Vein endothelial cell (primary cell): ENCODE results near the gene RIOK2. TPM values are rescaled to one million over a fixed set of nuclear protein-coding genes. Genes with fewer than 3 reads are reported as not detected.

ENCODE experiments used
- small RNA-seq: library from RNA; depleted of rRNA; stranded (forward); fragments of <200 nt; gene quantifications from one replicate; pipeline ENCODE3, GENCODE V24; 2012
- total RNA-seq: library from RNA; depleted of rRNA; stranded (reverse); fragments of >200 nt; gene quantifications from 2 replicates; pipeline ENCODE4 v1.2.3, GENCODE V29; 2012

Gene RIOK2
- total RNA-seq, result 15.7 and 25.1 TPM in 2 replicates

GRCh38 chr5:97183100-97183929, at the start of gene RIOK2:
RIOK2 (minus strand) TSS chr5:97183247; CDS start chr5:97183191, 56 bp downstream.

GRCh38 chr5:97142521-97143254, 40.4 kb downstream of the RIOK2 start, which contains the start of gene LIX1:
LIX1 (minus strand) TSS chr5:97142611; CDS start chr5:97142576, 35 bp downstream.

Small RNA genes within 50 kb of the gene (small RNA-seq; reads per million reads assigned to genes)
- gene RNU1-73P, result not detected

Other genes starting within 250 kb of the RIOK2 start
- gene LNPEP, start 247.2 kb downstream of the RIOK2 start, total RNA-seq, result 38.9 and 60.4 TPM in 2 replicates
- gene LIX1, start 40.6 kb downstream of the RIOK2 start, total RNA-seq, result not detected in 2 replicates